ENCODE results near the gene AJAP1.
"Not testable (repeated sequence)": the region's sequence is repeated elsewhere in the genome, so short reads cannot be mapped to it uniquely, and the experiment has no call there.

AJAP1 gene, protein sequence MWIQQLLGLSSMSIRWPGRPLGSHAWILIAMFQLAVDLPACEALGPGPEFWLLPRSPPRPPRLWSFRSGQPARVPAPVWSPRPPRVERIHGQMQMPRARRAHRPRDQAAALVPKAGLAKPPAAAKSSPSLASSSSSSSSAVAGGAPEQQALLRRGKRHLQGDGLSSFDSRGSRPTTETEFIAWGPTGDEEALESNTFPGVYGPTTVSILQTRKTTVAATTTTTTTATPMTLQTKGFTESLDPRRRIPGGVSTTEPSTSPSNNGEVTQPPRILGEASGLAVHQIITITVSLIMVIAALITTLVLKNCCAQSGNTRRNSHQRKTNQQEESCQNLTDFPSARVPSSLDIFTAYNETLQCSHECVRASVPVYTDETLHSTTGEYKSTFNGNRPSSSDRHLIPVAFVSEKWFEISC

GRCh38 chr1:4653796-4654725 lies at the start of gene AJAP1:
Gene AJAP1, plus strand, starts transcription at chr1:4654609. Its CDS starts 817 bp downstream, at chr1:4655426.
- no peak for DNase-seq

DNA sequence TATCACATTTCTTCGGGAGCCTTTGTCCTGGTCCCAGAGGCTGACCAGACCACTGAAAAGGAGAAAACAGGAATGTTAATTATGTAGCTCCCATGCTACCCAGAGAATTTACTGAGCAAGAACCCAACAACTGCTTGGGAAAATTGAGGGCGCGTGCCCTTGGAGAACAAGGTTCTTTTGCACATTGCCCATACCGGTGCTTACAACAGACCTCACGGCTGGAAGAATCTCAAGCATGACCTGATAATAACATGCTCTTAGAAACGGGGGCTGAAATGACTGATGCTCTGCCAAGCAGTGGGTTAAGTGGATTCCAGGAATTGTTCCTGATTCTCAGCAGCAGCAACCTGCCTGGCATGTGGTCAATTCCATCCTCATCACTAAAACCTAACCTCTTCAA lies 49.3 kb upstream of the AJAP1 start:
- no peak for DNase-seq

- DNase-seq = no peak
Observed at GRCh38 chr1:4611563-4612341, 42.7 kb upstream of the AJAP1 start.

GRCh38 chr1:4612991-4613390 lies 41.4 kb upstream of the AJAP1 start:
- DNase-seq = no peak

DNA sequence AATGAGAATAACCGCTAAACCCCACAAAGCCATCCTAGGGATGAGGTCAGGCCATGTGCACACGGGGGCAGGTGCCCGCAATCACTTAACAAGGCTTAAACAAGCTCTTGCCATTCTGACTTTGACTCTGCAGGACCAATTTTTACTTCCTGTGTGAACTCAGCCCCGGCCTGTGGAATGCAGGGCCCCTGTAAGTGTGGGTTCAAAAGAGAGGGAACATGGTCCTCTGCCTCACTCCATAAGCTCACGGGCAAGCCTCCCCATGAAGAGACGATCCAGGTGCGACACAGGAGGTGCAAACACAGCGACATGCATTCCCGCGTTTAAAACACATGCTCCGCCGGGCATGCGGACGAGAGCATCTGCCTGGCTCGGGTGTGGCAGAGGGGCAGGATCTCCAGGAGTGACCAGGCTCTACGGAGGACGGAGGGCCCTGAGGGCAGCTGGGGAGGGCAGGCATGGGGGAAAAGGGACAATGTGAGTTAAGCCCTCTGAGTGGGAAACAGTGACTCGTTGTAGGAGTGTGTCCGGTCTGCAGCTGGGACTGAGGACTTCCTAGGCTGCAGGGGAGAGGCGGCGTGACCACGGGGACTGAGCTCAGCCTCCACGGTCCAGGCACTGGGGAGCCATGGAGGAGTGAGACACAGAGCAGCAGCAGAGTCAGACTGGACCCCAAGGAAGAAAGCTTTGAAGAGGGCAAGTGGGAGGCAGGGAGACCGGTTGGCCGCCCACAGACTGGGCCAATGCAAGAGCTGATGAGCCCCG lies 40.6 kb upstream of the AJAP1 start:
- DNase-seq = no peak

DNA sequence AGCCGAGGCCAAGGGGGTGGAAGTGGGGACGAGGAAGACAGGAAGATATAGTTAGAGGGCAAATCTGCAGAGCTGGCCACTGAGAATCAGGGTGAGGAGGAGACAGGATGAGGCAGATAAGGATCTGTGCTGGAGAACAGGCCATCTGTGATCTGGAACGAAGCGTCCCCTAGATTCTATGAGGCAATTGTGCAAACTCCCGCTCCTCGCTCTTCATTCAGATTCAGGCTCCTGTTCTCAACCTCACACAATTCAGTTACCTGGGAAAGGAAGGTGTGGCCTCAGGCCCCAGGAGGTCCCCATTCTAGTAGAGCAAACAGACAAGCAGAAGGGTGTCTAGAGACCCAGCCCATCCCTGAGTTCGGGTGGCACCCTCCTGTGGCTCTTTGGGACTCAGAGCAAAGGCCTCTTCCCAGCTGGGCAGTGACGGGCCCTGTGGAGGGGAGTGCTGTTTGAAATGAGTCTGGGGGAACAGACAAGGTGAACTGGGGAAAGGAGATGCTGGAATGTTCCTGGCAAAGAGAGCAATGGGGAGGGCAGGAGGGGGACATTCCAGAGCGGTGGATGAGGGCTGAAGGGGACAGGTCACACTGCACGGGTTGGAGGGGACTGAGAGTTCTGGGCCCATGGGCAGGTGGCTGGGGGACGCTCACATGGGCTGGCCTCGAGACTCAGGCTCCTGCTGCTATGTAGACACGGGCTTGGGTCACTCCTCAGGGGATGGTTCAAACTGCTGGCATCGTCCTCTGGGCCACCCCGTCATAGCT lies 39.9 kb upstream of the AJAP1 start:
- DNase-seq = no peak

GRCh38 chr1:4615138-4615470 lies 39.3 kb upstream of the AJAP1 start:
- no peak for DNase-seq

- no peak for DNase-seq
Observed at GRCh38 chr1:4615501-4615900, 38.9 kb upstream of the AJAP1 start.

GRCh38 chr1:4616831-4617465 lies 37.5 kb upstream of the AJAP1 start:
- DNase-seq = no peak

DNA sequence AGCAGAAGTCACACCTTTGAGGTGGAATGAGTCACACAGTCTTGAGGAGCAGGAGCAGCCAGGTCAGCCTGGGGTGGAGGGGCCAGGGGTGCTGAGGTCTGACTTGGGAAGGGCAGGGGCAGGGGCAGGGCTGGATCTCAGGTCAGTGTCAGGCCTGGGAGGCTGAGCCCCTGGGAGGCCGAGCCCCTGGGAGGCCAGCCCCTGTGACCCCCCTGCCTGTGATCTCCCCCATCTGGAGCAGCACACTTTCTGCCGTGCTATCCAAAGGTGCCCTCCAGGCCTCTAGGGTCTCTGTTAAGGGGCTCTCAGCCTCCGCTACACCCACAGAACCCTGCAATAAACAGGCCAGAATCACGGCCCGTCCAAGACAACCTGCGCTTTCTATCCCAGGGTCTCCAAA lies 36.9 kb upstream of the AJAP1 start:
- DNase-seq = no peak

DNA sequence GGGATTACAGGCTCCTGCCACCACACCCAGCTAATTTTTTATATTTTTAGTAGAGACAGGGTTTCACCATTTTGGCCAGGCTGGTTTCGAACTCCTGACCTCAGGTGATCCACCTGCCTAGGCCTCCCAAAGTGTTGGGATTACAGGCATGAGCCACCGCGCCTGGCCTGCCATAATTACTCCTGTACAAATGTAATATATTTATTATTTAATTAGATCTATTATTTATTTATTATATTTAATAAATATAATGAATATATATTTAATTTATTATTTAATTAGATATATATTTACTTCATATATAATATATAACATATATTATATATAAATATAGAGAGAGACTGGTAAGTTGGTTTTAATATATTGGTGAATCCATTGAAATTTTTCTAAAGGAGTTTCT lies 35.6 kb upstream of the AJAP1 start:
- DNase-seq = not testable (repeated sequence)

GRCh38 chr1:4621646-4622045 lies 32.8 kb upstream of the AJAP1 start:
- DNase-seq = no peak

DNA sequence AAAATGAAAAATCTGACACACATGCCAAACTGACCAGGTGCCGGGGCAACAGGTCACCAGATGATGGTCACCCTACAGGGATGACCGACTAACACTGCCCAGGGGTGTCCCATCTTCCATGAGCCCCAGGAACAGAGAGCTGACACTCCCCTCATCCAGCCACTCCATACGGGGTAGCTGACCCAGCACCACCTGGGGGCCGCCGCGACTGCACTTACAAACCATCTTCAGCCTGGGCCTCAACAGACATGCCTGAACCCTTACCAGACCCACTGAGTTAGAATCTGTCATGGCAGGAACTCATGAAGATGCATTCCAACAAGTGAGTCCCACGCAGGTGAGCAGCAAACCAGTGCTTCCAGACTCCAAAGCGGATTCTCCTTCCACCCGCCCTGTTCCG lies 31.6 kb upstream of the AJAP1 start:
- DNase-seq = no peak

DNA sequence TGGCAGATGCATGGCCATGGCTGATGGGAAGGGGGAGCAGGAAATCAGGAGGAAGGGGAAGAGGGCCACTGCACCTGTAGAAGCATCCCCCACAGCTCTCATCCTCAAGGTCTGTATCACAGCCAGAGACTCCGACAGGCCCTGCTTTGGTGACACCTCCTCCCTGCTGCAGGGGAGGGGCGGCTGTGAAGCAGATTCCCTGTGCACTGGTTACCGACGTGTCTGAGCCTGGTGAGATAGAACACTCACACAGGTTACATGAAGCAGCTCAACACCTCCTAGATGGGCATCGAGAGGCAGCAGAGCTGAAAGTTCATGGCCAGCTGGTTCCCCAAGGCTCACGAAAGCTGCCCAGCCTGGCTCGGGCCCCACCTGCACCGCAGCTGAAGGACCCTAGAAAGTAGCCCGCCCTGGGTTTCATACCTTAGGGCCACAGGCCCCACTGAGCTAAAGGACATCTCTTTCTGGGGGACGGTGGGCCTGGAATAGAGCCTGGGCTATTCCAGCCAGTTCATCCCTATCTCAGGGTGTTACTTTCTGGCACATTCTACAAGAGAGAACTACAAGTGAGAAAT lies 30.2 kb upstream of the AJAP1 start:
- no peak for DNase-seq

GRCh38 chr1:4624801-4625200 lies 29.6 kb upstream of the AJAP1 start:
- no peak for DNase-seq

DNA sequence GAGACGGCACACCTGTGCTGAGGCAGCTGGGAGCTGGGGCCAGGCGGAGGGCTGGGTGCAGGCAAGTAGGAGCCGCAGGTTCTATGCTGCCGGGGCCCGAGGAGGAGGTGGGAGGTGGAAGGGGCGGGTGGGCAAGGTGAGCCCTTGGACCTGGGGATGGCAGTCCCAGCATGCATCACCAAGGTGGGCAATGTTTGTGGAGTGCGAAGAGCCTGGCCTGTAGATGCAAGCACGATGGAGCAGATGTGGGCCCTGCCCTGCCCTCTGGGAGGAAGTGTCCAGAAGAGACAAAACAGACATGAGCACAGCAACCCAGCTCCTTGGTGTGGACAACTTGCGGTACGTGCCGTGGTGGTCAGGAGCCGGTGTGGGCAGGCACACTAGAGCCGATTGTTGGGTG lies 28.3 kb upstream of the AJAP1 start:
- DNase-seq = no peak

GRCh38 chr1:4626560-4627319 lies 27.7 kb upstream of the AJAP1 start:
- no peak for DNase-seq

GRCh38 chr1:4627353-4627752 lies 27.1 kb upstream of the AJAP1 start:
- DNase-seq = no peak

GRCh38 chr1:4628992-4629391 lies 25.4 kb upstream of the AJAP1 start:
- no peak for DNase-seq

DNA sequence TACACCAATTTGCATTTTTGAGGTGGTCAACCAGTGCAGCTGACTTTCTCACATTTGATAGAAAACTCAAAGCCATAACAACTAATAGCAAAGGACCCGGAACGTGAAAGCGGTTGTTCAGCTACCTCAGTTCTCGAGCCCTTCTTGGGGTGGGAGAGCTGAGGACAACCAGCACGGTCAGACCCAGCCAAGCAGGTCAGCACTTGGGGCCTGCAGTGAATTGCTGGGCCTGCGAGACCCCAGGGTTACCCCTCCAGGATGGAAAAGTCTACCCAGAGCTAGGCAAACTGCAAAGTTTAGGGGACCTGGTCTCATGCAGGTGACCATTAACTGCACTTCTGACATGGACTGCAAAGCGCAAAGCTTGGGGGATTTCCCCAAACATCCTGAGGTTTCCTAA lies 23.8 kb upstream of the AJAP1 start:
- no peak for DNase-seq
